Gastroesophageal sphincter (tissue), 4 donors: ENCODE data around the gene CCNK. TPM values are rescaled to one million over a fixed set of nuclear protein-coding genes. Genes with fewer than 3 reads are reported as not detected.

Source experiments
- ATAC-seq: fragments of 150-250 bp; one replicate; pipeline ENCODE4 v1.9.1; 2016; ENCODE audit warnings: mild to moderate bottlenecking, moderate library complexity
- H3K27ac ChIP-seq, 4 donors: fragments of 200-600 bp; sonication (generic) in 3 of 4; 1 replicate in 3 of 4; 2 replicates in 1 of 4; pipeline ENCODE4 v1.5.1; 2016 to 2019
- H3K27me3 ChIP-seq: fragments of 200-600 bp; sonication (generic); one replicate; pipeline ENCODE4 v1.5.1; 2019
- H3K36me3 ChIP-seq, 2 donors: fragments of 200-600 bp; sonication (generic); one replicate each; pipeline ENCODE4 v1.5.1; 2019; ENCODE audit warnings: control low read depth in 1 of 2
- H3K4me1 ChIP-seq, 3 donors: fragments of 200-600 bp; sonication (generic); 1 replicate in 2 of 3; 2 replicates in 1 of 3; pipeline ENCODE4 v1.5.1; 2016 to 2019; ENCODE audit warnings: control low read depth in 2 of 3
- H3K4me3 ChIP-seq, 2 donors: fragments of 200-600 bp; sonication (generic); one replicate each; pipeline ENCODE4 v1.5.1; 2019; ENCODE audit warnings: mild to moderate bottlenecking in 1 of 2, moderate library complexity in 1 of 2
- H3K9me3 ChIP-seq, 3 donors: fragments of 200-600 bp; sonication (generic); one replicate each; pipeline ENCODE4 v1.5.1; 2017 to 2019; ENCODE audit warnings: control low read depth in 2 of 3
- CTCF ChIP-seq, 4 experiments: fragments of 200-600 bp in 2 of 4; fragments of 450-650 bp in 2 of 4; sonication (generic) in 1 of 4; IDR thresholded peaks; one replicate each; pipeline ENCODE4 v1.5.1; 2017 to 2019; ENCODE audit warnings: antibody characterized with exemption in 4 of 4, mild to moderate bottlenecking in 2 of 4, moderate library complexity in 2 of 4
- EP300 ChIP-seq: sonication (generic); formaldehyde crosslinking; IDR thresholded peaks from one replicate; pipeline ENCODE4 v1.6.1; 2017; ENCODE audit warnings: antibody characterized with exemption, mild to moderate bottlenecking
- POLR2A ChIP-seq, 2 donors: fragments of 450-650 bp; IDR thresholded peaks; one replicate each; pipeline ENCODE4 v1.6.1; 2017; ENCODE audit warnings: antibody characterized with exemption in 2 of 2, mild to moderate bottlenecking in 2 of 2, moderate library complexity in 1 of 2
- POLR2AphosphoS5 ChIP-seq: sonication (generic); formaldehyde crosslinking; IDR thresholded peaks from one replicate; pipeline ENCODE4 v1.6.1; 2017; ENCODE audit warnings: antibody characterized with exemption
- WGBS, 2 donors: methylation state at CpG; one replicate each; pipeline ENCODE4 v1.1.5; 2018; ENCODE audit warnings: low coverage in 1 of 2; 5-methylcytosine and 5-hydroxymethylcytosine counted together
- total RNA-seq, 4 donors: library from RNA; depleted of rRNA; stranded (reverse); fragments of >200 nt; gene quantifications; one replicate each; pipeline ENCODE4 v1.1.0, GENCODE V29; 2016

The CCNK gene
- total RNA-seq, 4 donors from 2014 or later, result 17.1 to 26.8 (median 20.7) TPM

GRCh38 chr14:99550387-99550992, 69.3 kb downstream of the CCNK start:
- TF ChIP-seq EP300, result no peak
- no peak for TF ChIP-seq POLR2A (IDR thresholded peaks at IDR 0.05)
- no peak for TF ChIP-seq CTCF (IDR thresholded peaks at IDR 0.05)
- no peak for TF ChIP-seq POLR2AphosphoS5
- H3K27me3 ChIP-seq, result no peaks in the 10 kb centered on the region
- WGBS, 2 donors, result 82% methylated on average over 5 of the region's 11 CpGs; no CpG with 5 or more reads in 1 of the 2 donors
- peaks cover 0 to 97% (median 27%) of the 10 kb centered on the region in 3 donors for H3K4me1 ChIP-seq
- no peaks in the 10 kb centered on the region for H3K9me3 ChIP-seq
- ATAC-seq, result no peak
- H3K36me3 ChIP-seq, result no peaks in the 10 kb centered on the region
- peak overlapping the region in 3 of 4 donors; percentile 40 to 71 (median 66) for H3K27ac ChIP-seq
- H3K4me3 ChIP-seq, result no peak overlapping the region

- no peaks in the 10 kb centered on the region for H3K27me3 ChIP-seq
- H3K9me3 ChIP-seq, result no peaks in the 10 kb centered on the region
- H3K4me1 ChIP-seq, result peaks cover 0 to 92% (median 27%) of the 10 kb centered on the region in 3 donors
- no peak for ATAC-seq
- H3K27ac ChIP-seq, result peak overlapping the region in 2 of 4 donors; percentile 85 to 86
- H3K4me3 ChIP-seq, result no peak overlapping the region
- WGBS, 2 donors, result 68 to 94% methylated on average over 2 to 9 of the region's 11 CpGs
- no peak for TF ChIP-seq POLR2AphosphoS5
- TF ChIP-seq CTCF (IDR thresholded peaks at IDR 0.05), result no peak
- no peak for TF ChIP-seq EP300
- no peak for TF ChIP-seq POLR2A (IDR thresholded peaks at IDR 0.05)
- H3K36me3 ChIP-seq, result no peaks in the 10 kb centered on the region
Measured at GRCh38 chr14:99551034-99551922, 70.1 kb downstream of the CCNK start.

- no peaks in the 10 kb centered on the region for H3K36me3 ChIP-seq
- peaks cover 0 to 89% (median 27%) of the 10 kb centered on the region in 3 donors for H3K4me1 ChIP-seq
- no peaks in the 10 kb centered on the region for H3K9me3 ChIP-seq
- H3K4me3 ChIP-seq, result no peak overlapping the region
- ATAC-seq, result no peak
- H3K27ac ChIP-seq, result peak overlapping the region in 2 of 4 donors; percentile 85 to 86
- H3K27me3 ChIP-seq, result no peaks in the 10 kb centered on the region
- TF ChIP-seq POLR2AphosphoS5 (no peak), CTCF (IDR thresholded peaks at IDR 0.05) (no peak), POLR2A (IDR thresholded peaks at IDR 0.05) (no peak)
- 73% methylated on average over 3 of the region's 9 CpGs; no CpG with 5 or more reads in 1 of the 2 donors for WGBS, 2 donors
Measured at GRCh38 chr14:99552021-99552553, 70.9 kb downstream of the CCNK start.

- no peak for ATAC-seq
- Histone ChIP-seq H3K4me3 (no peak overlapping the region), H3K9me3 (no peaks in the 10 kb centered on the region), H3K27me3 (no peaks in the 10 kb centered on the region), H3K27ac (peak overlapping the region in 3 of 4 donors; percentile 30 to 86 (median 85)), H3K36me3 (no peaks in the 10 kb centered on the region), H3K4me1 (peaks cover 0 to 89% (median 27%) of the 10 kb centered on the region in 3 donors)
- TF ChIP-seq CTCF (IDR thresholded peaks at IDR 0.05) (no peak), POLR2AphosphoS5 (no peak), EP300 (no peak), POLR2A (IDR thresholded peaks at IDR 0.05) (no peak)
- WGBS, 2 donors, result no CpG with 5 or more reads among the region's 13 CpGs
Measured at GRCh38 chr14:99552572-99553216, 71.5 kb downstream of the CCNK start.
